PC-3 (cell line): ENCODE measurements around the gene BTD. TPM values are rescaled to one million over a fixed set of nuclear protein-coding genes. Genes with fewer than 3 reads are reported as not detected.

Source experiments
- ATAC-seq: fragments of 200-7000 bp; cut with Tn5 transposase; 2 replicates; pipeline ENCODE4 v1.9.1; 2020; ENCODE audit warnings: mild to moderate bottlenecking, moderate library complexity
- BruUV-seq: library from RNA; stranded (reverse); fragments of 400-500 nt; replicated peaks from 2 replicates; lab custom pipeline; 2021; lab: Mats Ljungman, UMichigan
- CTCF ChIA-PET: fragments of 300-600 bp; sonication (Branson Sonifier 250); formaldehyde crosslinking; loops from one replicate; lab custom pipeline; 2022; ENCODE audit warnings: antibody characterized with exemption; lab: Charles Lee
- POLR2A ChIA-PET: fragments of 300-600 bp; sonication (Branson Sonifier 250); formaldehyde crosslinking; loops from one replicate; lab custom pipeline; 2022; ENCODE audit warnings: antibody characterized with exemption; ENCODE audit not compliant: unreplicated experiment; lab: Charles Lee
- DNase-seq: peaks from one replicate; pipeline ENCODE4 v3.0.0-alpha.2; 2015
- H2AFZ ChIP-seq: fragments of 300-600 bp; sonication (generic); 2 replicates; pipeline ENCODE4 v1.6.0; 2016; ENCODE audit warnings: antibody characterized with exemption, low read length
- H3F3A ChIP-seq: fragments of 300-600 bp; sonication (generic); one replicate; pipeline ENCODE4 v1.6.0; 2017; ENCODE audit warnings: antibody characterized with exemption, low read length, control low read depth, mild to moderate bottlenecking; ENCODE audit not compliant: unreplicated experiment
- H3K27ac ChIP-seq: fragments of 300-600 bp; sonication (generic); 2 replicates; pipeline ENCODE4 v1.5.1; 2016; ENCODE audit warnings: mild to moderate bottlenecking, low read length
- H3K27me3 ChIP-seq: fragments of 300-600 bp; sonication (generic); 2 replicates; pipeline ENCODE4 v1.6.1; 2016; ENCODE audit warnings: low read length, mixed read lengths
- H3K36me3 ChIP-seq: fragments of 300-600 bp; sonication (generic); 2 replicates; pipeline ENCODE4 v1.6.1; 2016; ENCODE audit warnings: low read depth, mixed run types, low read length, mixed read lengths
- H3K4me1 ChIP-seq: fragments of 300-600 bp; sonication (generic); 2 replicates; pipeline ENCODE4 v1.5.1; 2016; ENCODE audit warnings: low read length; ENCODE audit not compliant: insufficient read depth
- H3K4me2 ChIP-seq: fragments of 300-600 bp; sonication (generic); 2 replicates; pipeline ENCODE4 v1.6.0; 2016; ENCODE audit warnings: low read length
- H3K4me3 ChIP-seq: fragments of 300-600 bp; sonication (generic); 2 replicates; pipeline ENCODE4 v1.5.1; 2016; ENCODE audit warnings: mild to moderate bottlenecking, low read length, mixed read lengths
- H3K79me2 ChIP-seq: fragments of 300-600 bp; sonication (generic); 2 replicates; pipeline ENCODE4 v1.6.1; 2017; ENCODE audit warnings: low read length, mixed read lengths
- H3K9ac ChIP-seq: fragments of 300-600 bp; sonication (generic); 2 replicates; pipeline ENCODE4 v1.6.0; 2016; ENCODE audit warnings: mild to moderate bottlenecking, low read length
- H3K9me2 ChIP-seq: fragments of 300-600 bp; sonication (generic); replicated peaks from 2 replicates; pipeline ENCODE4 v1.6.1; 2016; ENCODE audit warnings: mixed run types, low read length, mixed read lengths
- H3K9me3 ChIP-seq: fragments of 300-600 bp; sonication (generic); 2 replicates; pipeline ENCODE4 v1.6.1; 2016; ENCODE audit warnings: low read length, mixed read lengths
- H4K20me1 ChIP-seq: fragments of 300-600 bp; sonication (generic); 2 replicates; pipeline ENCODE4 v1.6.1; 2016; ENCODE audit warnings: low read length, mixed read lengths
- EZH2 ChIP-seq: fragments of 300-600 bp; sonication (generic); IDR thresholded peaks from one replicate; pipeline ENCODE4 v1.6.1; 2017; ENCODE audit warnings: antibody characterized with exemption, mild to moderate bottlenecking, low read length; ENCODE audit not compliant: unreplicated experiment
- EZH2phosphoT487 ChIP-seq: fragments of 300-600 bp; sonication (generic); IDR thresholded peaks from 2 replicates; pipeline ENCODE4 v1.6.1; 2018; ENCODE audit warnings: mild to moderate bottlenecking, antibody characterized with exemption, low read length, borderline replicate concordance
- intact Hi-C: fragments of 100-400 bp; cut with micrococcal nuclease; formaldehyde crosslinking; loops from 2 replicates; pipeline ENCODE4 v1.9.0; 2023
- total RNA-seq: library from RNA; depleted of rRNA; stranded (reverse); fragments of >200 nt; gene quantifications from 2 replicates; pipeline ENCODE4 v1.2.3, GENCODE V29; 2014
- TF ChIP-seq, protein P1 (sequence below): fragments of 300-600 bp; sonication (generic); conservative IDR thresholded peaks from 2 replicates; pipeline ENCODE4 v1.5.1; 2017; ENCODE audit warnings: antibody characterized with exemption, low read depth, mild to moderate bottlenecking, low read length

The BTD gene
- total RNA-seq, 1 experiment from 2014 or later: 11.7 TPM

- POLR2A ChIA-PET: no interaction called here
- CTCF ChIA-PET: no interaction called here
- Histone ChIP-seq H3F3A (peaks cover 9% of the 10 kb centered on the region), H3K4me1 (peaks cover 46% of the 10 kb centered on the region), H3K9ac (no peak overlapping the region), H3K36me3 (no peaks in the 10 kb centered on the region), H2AFZ (no peak overlapping the region), H3K4me3 (no peak overlapping the region), H3K9me2 (no peaks in the 10 kb centered on the region), H3K27ac (no peak overlapping the region), H3K4me2 (no peak overlapping the region), H3K27me3 (no peaks in the 10 kb centered on the region), H3K9me3 (no peaks in the 10 kb centered on the region), H4K20me1 (no peaks in the 10 kb centered on the region), H3K79me2 (no peaks in the 10 kb centered on the region)
- no peak for ATAC-seq
- intact Hi-C loops: loop anchor here (10.0 kb wide), 1 partner anchor 606 kb away; no protein-coding TSS in a partner anchor
- DNase-seq: no peak
- no TSS peak for BruUV-seq
- TF ChIP-seq EZH2phosphoT487: no peak
- TF ChIP-seq EZH2: no peak
- TF ChIP-seq, protein P1, sequence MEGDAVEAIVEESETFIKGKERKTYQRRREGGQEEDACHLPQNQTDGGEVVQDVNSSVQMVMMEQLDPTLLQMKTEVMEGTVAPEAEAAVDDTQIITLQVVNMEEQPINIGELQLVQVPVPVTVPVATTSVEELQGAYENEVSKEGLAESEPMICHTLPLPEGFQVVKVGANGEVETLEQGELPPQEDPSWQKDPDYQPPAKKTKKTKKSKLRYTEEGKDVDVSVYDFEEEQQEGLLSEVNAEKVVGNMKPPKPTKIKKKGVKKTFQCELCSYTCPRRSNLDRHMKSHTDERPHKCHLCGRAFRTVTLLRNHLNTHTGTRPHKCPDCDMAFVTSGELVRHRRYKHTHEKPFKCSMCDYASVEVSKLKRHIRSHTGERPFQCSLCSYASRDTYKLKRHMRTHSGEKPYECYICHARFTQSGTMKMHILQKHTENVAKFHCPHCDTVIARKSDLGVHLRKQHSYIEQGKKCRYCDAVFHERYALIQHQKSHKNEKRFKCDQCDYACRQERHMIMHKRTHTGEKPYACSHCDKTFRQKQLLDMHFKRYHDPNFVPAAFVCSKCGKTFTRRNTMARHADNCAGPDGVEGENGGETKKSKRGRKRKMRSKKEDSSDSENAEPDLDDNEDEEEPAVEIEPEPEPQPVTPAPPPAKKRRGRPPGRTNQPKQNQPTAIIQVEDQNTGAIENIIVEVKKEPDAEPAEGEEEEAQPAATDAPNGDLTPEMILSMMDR: no peak
Observed at GRCh38 chr3:15638891-15639262, 37.3 kb downstream of the BTD start.

- intact Hi-C loops: loop anchor here (5.0 kb wide), 1 partner anchor 152 kb away; the partner anchor contains the start of gene ANKRD28
- no TSS peak for BruUV-seq
Observed at GRCh38 chr3:15645246-15645645, 43.7 kb downstream of the BTD start.

More at GRCh38 chr3:15645246-15645645, 43.7 kb downstream of the BTD start:
- Histone ChIP-seq H3K9me3 (no peaks in the 10 kb centered on the region), H3K4me2 (peak overlapping the region; percentile 81), H3K4me1 (peaks cover 42% of the 10 kb centered on the region), H3K27me3 (no peaks in the 10 kb centered on the region), H3K79me2 (no peaks in the 10 kb centered on the region), H3F3A (peaks cover 10% of the 10 kb centered on the region), H3K27ac (peak overlapping the region; percentile 98), H3K9ac (peak overlapping the region; percentile 85), H3K9me2 (no peaks in the 10 kb centered on the region), H2AFZ (peak overlapping the region; percentile 10; the same call in 1 of the 2 replicates), H4K20me1 (no peaks in the 10 kb centered on the region), H3K4me3 (no peak overlapping the region), H3K36me3 (no peaks in the 10 kb centered on the region)
- DNase-seq (no peak), ATAC-seq (no peak)
- TF ChIP-seq, protein P1: no peak
- POLR2A ChIA-PET: interaction anchor here (0.5 to 0.7 kb wide), 2 partner anchors 9 to 11 kb away, joined by 3 to 4 read pairs; no protein-coding TSS in a partner anchor
- CTCF ChIA-PET: no interaction called here
